GM23338 (cell line): ENCODE results near the gene PLA2G2A. TPM values are rescaled to one million over a fixed set of nuclear protein-coding genes. Genes with fewer than 3 reads are reported as not detected.

Experiments used
- ATAC-seq: fragments of 200-7000 bp; cut with Tn5 transposase; 3 replicates; pipeline ENCODE4 v1.9.1; 2020
- DNase-seq: peaks from one replicate; pipeline ENCODE4 v3.0.0-alpha.2; 2015; ENCODE audit warnings: low spot score
- H2AFZ ChIP-seq: fragments of 200-600 bp; sonication (generic); 2 replicates; pipeline ENCODE4 v1.8.0; 2016; ENCODE audit warnings: antibody characterized with exemption, mild to moderate bottlenecking, moderate library complexity
- H3F3A ChIP-seq: fragments of 200-600 bp; sonication (generic); replicated peaks from 2 replicates; pipeline ENCODE4 v1.8.0; 2017; ENCODE audit warnings: antibody characterized with exemption, mixed run types, low read depth
- H3K27ac ChIP-seq: fragments of 200-600 bp; sonication (generic); 2 replicates; pipeline ENCODE4 v1.6.1; 2016; ENCODE audit warnings: low read depth
- H3K27me3 ChIP-seq: fragments of 200-600 bp; sonication (generic); 2 replicates; pipeline ENCODE4 v1.8.0; 2016; ENCODE audit warnings: mild to moderate bottlenecking, mixed run types, moderate library complexity; ENCODE audit not compliant: insufficient read depth
- H3K36me3 ChIP-seq: fragments of 200-600 bp; sonication (generic); 2 replicates; pipeline ENCODE4 v1.8.0; 2016; ENCODE audit warnings: mild to moderate bottlenecking; ENCODE audit not compliant: insufficient read depth
- H3K4me1 ChIP-seq: fragments of 200-600 bp; sonication (generic); 2 replicates; pipeline ENCODE4 v1.8.0; 2016; ENCODE audit warnings: mild to moderate bottlenecking, moderate library complexity; ENCODE audit not compliant: insufficient read depth
- H3K4me2 ChIP-seq: fragments of 200-600 bp; sonication (generic); 2 replicates; pipeline ENCODE4 v1.7.1; 2017; ENCODE audit warnings: mixed run types
- H3K4me3 ChIP-seq: fragments of 200-600 bp; sonication (generic); 2 replicates; pipeline ENCODE4 v1.6.1; 2016; ENCODE audit warnings: mixed run types
- H3K79me2 ChIP-seq: fragments of 200-600 bp; sonication (generic); replicated peaks from 2 replicates; pipeline ENCODE4 v1.8.0; 2017; ENCODE audit warnings: mild to moderate bottlenecking; ENCODE audit not compliant: insufficient read depth
- H3K9me2 ChIP-seq: fragments of 200-600 bp; sonication (generic); 2 replicates; pipeline ENCODE4 v1.8.0; 2017; ENCODE audit not compliant: insufficient read depth
- H4K20me1 ChIP-seq: fragments of 200-600 bp; sonication (generic); replicated peaks from 2 replicates; pipeline ENCODE4 v1.8.0; 2017; ENCODE audit warnings: mild to moderate bottlenecking; ENCODE audit not compliant: insufficient read depth
- H3K27ac Mint-ChIP-seq: 2 replicates; pipeline ENCODE4 v1.8.0; 2020; ENCODE audit warnings: inconsistent platforms, mild to moderate bottlenecking, moderate library complexity, mixed read lengths
- H3K27me3 Mint-ChIP-seq: 3 replicates; pipeline ENCODE4 v1.8.0; 2022; ENCODE audit warnings: low read depth, mild to moderate bottlenecking, moderate library complexity, mixed read lengths, inconsistent platforms; ENCODE audit not compliant: insufficient read depth, poor library complexity
- H3K36me3 Mint-ChIP-seq: 3 replicates; pipeline ENCODE4 v1.8.0; 2021; ENCODE audit warnings: low read depth, mild to moderate bottlenecking, inconsistent platforms, moderate library complexity, mixed read lengths
- H3K4me1 Mint-ChIP-seq: 3 replicates; pipeline ENCODE4 v1.8.0; 2020; ENCODE audit warnings: mild to moderate bottlenecking, inconsistent platforms, mixed read lengths
- H3K4me3 Mint-ChIP-seq: 3 replicates; pipeline ENCODE4 v1.8.0; 2021; ENCODE audit warnings: moderate library complexity, mild to moderate bottlenecking, inconsistent platforms, mixed read lengths
- H3K9me3 Mint-ChIP-seq: 3 replicates; pipeline ENCODE4 v1.8.0; 2020; ENCODE audit warnings: moderate library complexity, mild to moderate bottlenecking, inconsistent platforms, mixed read lengths
- CREB1 ChIP-seq: fragments of 250-450 bp; sonication (Bioruptor Pico); IDR thresholded peaks from 2 replicates; pipeline ENCODE4 v1.5.0; 2020; ENCODE audit warnings: low read depth, mild to moderate bottlenecking, moderate library complexity
- EZH2phosphoT487 ChIP-seq: fragments of 200-600 bp; sonication (generic); IDR thresholded peaks from one replicate; pipeline ENCODE4 v1.8.1; 2018; ENCODE audit warnings: antibody characterized with exemption; ENCODE audit not compliant: unreplicated experiment
- JUNB ChIP-seq: IDR thresholded peaks from one replicate; pipeline ENCODE4 v1.6.1; 2016; ENCODE audit warnings: antibody characterized with exemption; ENCODE audit not compliant: unreplicated experiment
- NANOG ChIP-seq: IDR thresholded peaks from 2 replicates; pipeline ENCODE4 v1.6.1; 2016; ENCODE audit warnings: antibody characterized with exemption, borderline replicate concordance
- POLR2AphosphoS5 ChIP-seq: IDR thresholded peaks from 2 replicates; pipeline ENCODE4 v1.6.1; 2016; ENCODE audit warnings: antibody characterized with exemption, low read depth
- STAT1 ChIP-seq: IDR thresholded peaks from one replicate; pipeline ENCODE4 v1.6.1; 2016; ENCODE audit warnings: antibody characterized with exemption; ENCODE audit not compliant: unreplicated experiment
- ZNF114 ChIP-seq: fragments of 250-450 bp; sonication (Bioruptor Pico); IDR thresholded peaks from 2 replicates; pipeline ENCODE4 v1.5.0; 2020; ENCODE audit warnings: mild to moderate bottlenecking, moderate library complexity
- ZNF331 ChIP-seq: fragments of 250-450 bp; sonication (Bioruptor Pico); IDR thresholded peaks from 2 replicates; pipeline ENCODE4 v1.5.0; 2020; ENCODE audit warnings: low read depth, mild to moderate bottlenecking, moderate library complexity
- polyA plus RNA-seq: library from polyadenylated mRNA; unstranded; fragments of >200 nt; fragmentation: Nextera tagmentation; extraction: Ambion mirVana; gene quantifications from 2 replicates; pipeline ENCODE4 v1.2.1, GENCODE V29; 2016
- total RNA-seq: library from RNA; depleted of rRNA; stranded (reverse); fragments of >200 nt; shearing (Covaris generic); gene quantifications from 2 replicates; pipeline ENCODE4 v1.2.3, GENCODE V29; 2014
- TF ChIP-seq, protein P1 (sequence below), 2 experiments: fragments of 200-600 bp in 1 of 2; sonication (generic) in 1 of 2; conservative IDR thresholded peaks; 2 replicates each; pipeline versions ENCODE4 v1.5.1 to v1.6.1; 2016 to 2017; ENCODE audit warnings: antibody characterized with exemption in 2 of 2, low read depth in 2 of 2, mild to moderate bottlenecking in 2 of 2, moderate library complexity in 1 of 2
- TF ChIP-seq, protein P2 (sequence below): IDR thresholded peaks from 2 replicates; pipeline ENCODE4 v1.6.1; 2016; ENCODE audit warnings: antibody characterized with exemption
- TF ChIP-seq, protein P3 (sequence below): IDR thresholded peaks from one replicate; pipeline ENCODE4 v1.6.1; 2018; ENCODE audit warnings: antibody characterized with exemption; ENCODE audit not compliant: unreplicated experiment

Gene PLA2G2A
- total and polyA plus RNA-seq, 2 experiments from 2014 or later: 0.55 TPM; not detected in 1

DNA sequence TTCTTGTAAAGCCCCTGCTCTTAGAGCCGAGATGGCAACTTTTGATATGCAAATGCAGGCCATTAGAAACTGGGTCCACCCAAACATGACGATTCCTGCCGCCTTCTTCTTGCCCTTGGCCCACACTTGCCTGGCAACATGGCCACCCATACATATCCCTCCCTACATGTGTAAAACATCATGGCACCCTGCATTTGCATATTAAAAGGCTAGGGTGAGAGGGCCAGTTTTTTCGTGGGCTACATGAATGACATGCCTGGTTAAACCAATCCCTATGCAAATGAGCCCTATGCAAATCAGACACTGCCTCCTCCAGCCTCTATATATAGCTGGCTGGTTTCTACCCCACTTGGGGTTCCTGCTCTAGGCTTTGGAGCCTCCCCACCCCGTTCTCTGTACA, 18.8 kb downstream of the PLA2G2A start:
- peaks cover 4% of the 10 kb centered on the region; the same call in 1 of the 3 replicates for H3K36me3 Mint-ChIP-seq
- Histone ChIP-seq H3K9me2 (peaks cover 7% of the 10 kb centered on the region; the same call in 1 of the 2 replicates), H3K79me2 (no peaks in the 10 kb centered on the region), H3K4me1 (peaks cover 10% of the 10 kb centered on the region; the same call in 1 of the 2 replicates), H3K27ac (no peak overlapping the region), H4K20me1 (no peaks in the 10 kb centered on the region), H2AFZ (no peak overlapping the region), H3K4me3 (no peak overlapping the region), H3F3A (no peaks in the 10 kb centered on the region), H3K27me3 (no peaks in the 10 kb centered on the region), H3K4me2 (no peak overlapping the region), H3K36me3 (no peaks in the 10 kb centered on the region)
- DNase-seq (peak; percentile 46), ATAC-seq (peak; percentile 61)
- H3K27me3 Mint-ChIP-seq: peaks cover 5% of the 10 kb centered on the region
- H3K4me3 Mint-ChIP-seq: no peak overlapping the region
- no peak overlapping the region for H3K27ac Mint-ChIP-seq
- peaks cover 10% of the 10 kb centered on the region for H3K9me3 Mint-ChIP-seq
- TF ChIP-seq POLR2AphosphoS5 (no peak), JUNB (no peak), CREB1 (no peak), ZNF331 (no peak), NANOG (no peak), STAT1 (no peak), EZH2phosphoT487 (no peak), ZNF114 (no peak)
- TF ChIP-seq, protein P1, sequence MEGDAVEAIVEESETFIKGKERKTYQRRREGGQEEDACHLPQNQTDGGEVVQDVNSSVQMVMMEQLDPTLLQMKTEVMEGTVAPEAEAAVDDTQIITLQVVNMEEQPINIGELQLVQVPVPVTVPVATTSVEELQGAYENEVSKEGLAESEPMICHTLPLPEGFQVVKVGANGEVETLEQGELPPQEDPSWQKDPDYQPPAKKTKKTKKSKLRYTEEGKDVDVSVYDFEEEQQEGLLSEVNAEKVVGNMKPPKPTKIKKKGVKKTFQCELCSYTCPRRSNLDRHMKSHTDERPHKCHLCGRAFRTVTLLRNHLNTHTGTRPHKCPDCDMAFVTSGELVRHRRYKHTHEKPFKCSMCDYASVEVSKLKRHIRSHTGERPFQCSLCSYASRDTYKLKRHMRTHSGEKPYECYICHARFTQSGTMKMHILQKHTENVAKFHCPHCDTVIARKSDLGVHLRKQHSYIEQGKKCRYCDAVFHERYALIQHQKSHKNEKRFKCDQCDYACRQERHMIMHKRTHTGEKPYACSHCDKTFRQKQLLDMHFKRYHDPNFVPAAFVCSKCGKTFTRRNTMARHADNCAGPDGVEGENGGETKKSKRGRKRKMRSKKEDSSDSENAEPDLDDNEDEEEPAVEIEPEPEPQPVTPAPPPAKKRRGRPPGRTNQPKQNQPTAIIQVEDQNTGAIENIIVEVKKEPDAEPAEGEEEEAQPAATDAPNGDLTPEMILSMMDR (conservative IDR thresholded peaks at IDR 0.05; ENCODE audit: low read depth in 2 of 2): no peak
- TF ChIP-seq, protein P2, sequence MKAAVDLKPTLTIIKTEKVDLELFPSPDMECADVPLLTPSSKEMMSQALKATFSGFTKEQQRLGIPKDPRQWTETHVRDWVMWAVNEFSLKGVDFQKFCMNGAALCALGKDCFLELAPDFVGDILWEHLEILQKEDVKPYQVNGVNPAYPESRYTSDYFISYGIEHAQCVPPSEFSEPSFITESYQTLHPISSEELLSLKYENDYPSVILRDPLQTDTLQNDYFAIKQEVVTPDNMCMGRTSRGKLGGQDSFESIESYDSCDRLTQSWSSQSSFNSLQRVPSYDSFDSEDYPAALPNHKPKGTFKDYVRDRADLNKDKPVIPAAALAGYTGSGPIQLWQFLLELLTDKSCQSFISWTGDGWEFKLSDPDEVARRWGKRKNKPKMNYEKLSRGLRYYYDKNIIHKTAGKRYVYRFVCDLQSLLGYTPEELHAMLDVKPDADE: no peak
- TF ChIP-seq, protein P3, sequence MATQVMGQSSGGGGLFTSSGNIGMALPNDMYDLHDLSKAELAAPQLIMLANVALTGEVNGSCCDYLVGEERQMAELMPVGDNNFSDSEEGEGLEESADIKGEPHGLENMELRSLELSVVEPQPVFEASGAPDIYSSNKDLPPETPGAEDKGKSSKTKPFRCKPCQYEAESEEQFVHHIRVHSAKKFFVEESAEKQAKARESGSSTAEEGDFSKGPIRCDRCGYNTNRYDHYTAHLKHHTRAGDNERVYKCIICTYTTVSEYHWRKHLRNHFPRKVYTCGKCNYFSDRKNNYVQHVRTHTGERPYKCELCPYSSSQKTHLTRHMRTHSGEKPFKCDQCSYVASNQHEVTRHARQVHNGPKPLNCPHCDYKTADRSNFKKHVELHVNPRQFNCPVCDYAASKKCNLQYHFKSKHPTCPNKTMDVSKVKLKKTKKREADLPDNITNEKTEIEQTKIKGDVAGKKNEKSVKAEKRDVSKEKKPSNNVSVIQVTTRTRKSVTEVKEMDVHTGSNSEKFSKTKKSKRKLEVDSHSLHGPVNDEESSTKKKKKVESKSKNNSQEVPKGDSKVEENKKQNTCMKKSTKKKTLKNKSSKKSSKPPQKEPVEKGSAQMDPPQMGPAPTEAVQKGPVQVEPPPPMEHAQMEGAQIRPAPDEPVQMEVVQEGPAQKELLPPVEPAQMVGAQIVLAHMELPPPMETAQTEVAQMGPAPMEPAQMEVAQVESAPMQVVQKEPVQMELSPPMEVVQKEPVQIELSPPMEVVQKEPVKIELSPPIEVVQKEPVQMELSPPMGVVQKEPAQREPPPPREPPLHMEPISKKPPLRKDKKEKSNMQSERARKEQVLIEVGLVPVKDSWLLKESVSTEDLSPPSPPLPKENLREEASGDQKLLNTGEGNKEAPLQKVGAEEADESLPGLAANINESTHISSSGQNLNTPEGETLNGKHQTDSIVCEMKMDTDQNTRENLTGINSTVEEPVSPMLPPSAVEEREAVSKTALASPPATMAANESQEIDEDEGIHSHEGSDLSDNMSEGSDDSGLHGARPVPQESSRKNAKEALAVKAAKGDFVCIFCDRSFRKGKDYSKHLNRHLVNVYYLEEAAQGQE: no peak
- H3K4me1 Mint-ChIP-seq: peaks cover 17% of the 10 kb centered on the region
